HG02840 (cell line): ENCODE measurements around the gene DCANP1.

Experiments
- ATAC-seq: cut with Tn5 transposase; IDR thresholded peaks from one replicate; pipeline ENCODE4 v1.9.1; 2021; ENCODE audit warnings: mild to moderate bottlenecking, moderate library complexity, moderate number of reproducible peaks; ENCODE audit not compliant: unreplicated experiment, low FRiP score

Gene DCANP1

DNA sequence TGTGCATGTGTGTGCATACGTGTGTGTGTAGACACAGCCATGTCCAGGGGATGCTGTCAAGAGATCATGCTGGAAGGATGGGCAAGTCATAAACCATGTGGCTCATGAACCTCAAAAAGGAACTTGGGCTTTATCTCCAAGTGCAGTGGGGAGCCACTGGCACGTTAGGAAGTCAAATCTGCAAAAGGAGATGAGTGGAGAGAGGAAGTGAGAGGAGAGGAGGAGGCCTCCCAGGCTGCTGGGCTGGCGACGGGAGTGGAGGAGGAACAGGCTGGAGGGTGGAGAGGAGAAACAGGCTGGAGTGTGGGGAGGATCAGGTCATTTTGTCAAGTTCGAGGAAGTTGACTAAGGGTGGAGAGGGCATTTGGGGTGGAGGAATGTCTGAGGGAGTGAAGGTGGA is 34.2 kb upstream of the DCANP1 start:
- ATAC-seq, result no peak

DNA sequence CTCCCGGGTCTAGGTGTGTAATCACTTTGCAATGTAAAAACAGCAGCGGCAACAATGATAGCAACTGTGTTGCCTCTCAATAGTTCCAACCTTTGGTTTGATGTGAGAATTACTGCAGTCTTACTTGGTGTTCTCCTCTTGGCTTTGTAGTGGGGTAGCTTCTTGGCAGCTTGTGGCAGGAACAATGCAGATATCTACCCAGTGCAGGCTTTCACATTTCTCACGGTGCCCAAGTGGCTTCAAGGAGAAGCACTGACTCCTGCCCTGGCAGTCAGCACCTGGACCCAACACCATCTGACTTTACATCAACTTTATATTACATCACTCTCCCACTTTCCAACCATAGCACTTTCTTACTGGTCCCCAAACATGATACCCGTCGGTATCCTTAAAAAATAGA is 33.4 kb upstream of the DCANP1 start:
- ATAC-seq, result no peak

DNA sequence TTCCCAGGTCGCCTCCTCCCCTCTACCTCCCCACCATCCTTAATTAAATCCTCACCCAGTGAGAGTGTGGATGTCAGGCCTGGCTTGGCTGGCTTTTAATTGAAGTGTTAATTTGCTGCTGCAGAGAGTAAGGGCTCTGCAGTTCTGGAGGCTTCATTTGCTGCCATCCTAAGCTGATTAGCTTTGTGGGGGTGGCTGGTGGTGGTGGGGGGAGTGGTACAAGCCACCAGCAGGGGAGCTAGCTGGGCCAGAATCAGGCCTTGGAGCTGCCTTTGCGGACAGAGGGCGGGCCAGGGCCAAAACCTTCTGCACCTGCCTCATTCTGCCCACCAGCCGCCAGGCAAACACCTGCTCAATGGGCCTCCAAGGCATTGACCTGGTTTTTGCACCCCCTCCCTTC is 31.8 kb upstream of the DCANP1 start:
- no peak for ATAC-seq

DNA sequence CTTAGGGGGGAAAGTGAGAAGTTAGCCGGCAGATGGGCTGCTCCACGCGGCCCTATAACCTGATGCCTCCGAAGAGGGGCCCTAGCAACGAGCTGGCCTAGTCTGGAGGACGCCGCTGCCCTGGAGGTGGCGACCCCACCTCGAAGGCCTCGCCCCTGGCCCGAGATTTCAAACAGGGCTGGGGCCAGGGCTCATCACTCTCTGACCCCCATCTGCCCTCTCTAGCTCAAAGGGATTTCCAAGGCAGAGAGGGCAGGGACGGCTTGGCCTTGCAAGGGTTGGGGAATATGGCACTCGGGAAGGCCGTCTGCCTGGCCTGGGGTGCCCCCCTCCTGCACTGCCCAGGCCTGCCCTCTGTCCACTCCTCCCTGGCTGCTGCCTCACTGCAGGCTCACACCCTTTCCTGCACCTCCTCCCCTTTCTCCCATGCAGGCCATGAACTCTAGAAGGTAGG is 30.5 kb upstream of the DCANP1 start:
- no peak for ATAC-seq

DNA sequence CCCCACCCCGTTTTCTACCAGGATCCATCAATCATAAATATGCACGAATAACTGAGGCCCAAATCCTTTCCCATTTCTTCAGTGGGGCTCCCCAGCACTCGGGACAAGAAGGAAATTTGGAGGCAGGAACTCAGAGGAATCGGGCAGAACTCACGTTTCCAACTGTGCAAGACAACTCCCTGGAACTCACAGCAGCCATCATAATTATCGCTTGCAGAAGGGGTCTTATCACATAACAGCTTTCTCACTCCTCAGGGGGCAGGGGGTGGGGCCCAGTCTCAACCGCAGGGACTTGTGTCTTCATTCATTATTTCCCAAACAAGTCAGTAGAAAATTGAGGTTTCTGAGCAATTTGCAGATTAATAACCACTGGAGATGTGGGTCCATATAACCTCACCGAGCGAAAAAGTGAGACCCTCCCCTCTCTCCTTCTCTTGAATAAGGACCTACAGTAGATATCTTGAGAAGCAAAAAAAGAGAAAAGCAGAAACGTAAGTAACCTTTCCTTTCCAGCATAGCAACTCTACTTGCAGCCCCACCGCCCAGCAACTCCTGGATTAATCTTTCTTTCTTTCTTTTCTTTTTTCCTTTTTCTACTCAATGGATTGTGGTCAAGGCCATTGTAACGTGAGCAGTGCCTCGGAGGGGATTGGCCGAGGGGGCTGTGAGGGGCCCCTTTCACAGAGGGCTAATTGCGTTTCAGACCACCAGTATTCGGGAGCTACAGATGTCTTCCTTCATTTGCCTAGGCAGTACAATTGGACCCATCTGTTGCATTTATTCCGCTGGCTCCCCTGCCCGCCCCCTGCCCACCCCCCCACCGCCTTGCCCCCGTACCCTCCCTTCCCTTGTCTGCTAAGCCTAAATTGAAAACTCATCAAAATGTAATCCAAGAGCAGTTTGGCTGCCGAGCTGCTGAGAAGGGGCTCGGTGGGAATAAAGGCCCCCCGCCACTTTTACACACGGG is 29.8 kb upstream of the DCANP1 start:
- no peak for ATAC-seq

DNA sequence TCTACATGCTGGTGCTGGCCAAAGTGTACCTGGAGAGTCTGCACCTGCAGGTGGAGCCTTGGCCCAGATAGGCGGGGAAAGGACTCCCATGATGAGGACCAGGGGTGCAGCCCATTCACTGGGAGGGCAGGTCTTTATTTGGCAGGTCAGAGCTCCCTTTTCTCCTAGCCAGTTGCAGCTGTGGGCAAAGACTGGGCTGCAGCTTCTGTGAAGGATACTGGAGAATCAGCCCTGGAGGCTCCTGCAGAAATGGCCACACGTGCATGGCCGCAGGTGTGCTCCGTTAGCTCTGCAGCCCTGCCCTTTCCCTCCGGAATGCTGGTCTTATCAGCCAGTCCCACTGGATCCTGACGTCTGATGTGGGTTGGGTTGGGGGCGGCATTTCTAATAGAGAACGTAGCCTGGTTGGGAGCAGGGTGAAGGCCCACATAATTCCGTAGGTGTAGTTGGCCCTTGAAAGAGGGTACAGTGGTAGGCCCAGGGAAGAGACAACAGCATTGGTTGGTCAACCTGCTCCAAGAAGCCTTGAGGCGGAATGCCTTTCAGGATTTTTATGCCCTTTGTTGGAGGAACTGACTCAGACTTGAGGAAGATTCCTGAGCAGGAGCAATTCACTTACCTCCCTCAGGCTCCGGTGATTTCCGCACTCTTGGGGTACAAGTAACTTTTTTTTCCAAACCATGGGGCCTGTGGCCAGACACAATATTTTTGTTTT is 27.0 kb upstream of the DCANP1 start:
- ATAC-seq, result no peak

DNA sequence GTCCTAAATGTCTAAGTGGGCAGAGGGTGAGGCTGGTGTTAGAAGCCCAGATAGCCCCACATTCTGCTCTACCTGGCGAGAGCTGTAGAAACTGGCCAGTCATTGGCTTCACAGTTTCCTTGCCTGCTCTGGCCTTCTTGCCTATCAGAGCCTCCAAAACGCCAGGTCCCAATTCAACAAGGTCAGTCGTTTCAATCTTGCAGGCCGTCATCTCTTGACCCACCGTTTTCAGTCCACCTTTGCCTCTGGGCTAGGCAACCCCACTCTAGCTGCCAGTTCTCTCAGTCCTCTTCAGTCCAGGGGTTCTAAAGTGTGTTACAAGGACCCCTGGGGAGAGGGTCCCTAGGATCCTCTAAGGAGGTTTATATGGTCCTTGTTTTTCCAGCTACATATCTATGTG is 25.0 kb upstream of the DCANP1 start:
- ATAC-seq, result no peak

DNA sequence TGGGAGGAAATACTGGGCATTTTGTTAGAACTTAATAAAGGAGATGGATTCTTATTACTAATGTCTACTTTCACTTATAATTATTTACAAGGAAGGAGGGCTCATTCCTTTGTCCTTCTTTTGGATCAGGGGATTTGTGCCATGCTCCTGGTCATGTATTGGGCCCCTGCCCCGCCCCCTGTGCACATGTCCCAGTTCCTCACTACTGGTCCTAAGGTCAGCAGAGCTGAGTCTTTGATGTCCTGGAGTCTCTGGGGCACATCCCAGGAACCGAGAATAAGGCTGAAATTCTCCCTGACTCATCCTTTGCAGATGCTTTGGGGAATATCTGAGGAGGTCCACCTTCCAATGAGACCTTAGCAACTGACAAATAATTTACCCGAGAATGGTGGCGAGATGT is 24.6 kb upstream of the DCANP1 start:
- no peak for ATAC-seq

DNA sequence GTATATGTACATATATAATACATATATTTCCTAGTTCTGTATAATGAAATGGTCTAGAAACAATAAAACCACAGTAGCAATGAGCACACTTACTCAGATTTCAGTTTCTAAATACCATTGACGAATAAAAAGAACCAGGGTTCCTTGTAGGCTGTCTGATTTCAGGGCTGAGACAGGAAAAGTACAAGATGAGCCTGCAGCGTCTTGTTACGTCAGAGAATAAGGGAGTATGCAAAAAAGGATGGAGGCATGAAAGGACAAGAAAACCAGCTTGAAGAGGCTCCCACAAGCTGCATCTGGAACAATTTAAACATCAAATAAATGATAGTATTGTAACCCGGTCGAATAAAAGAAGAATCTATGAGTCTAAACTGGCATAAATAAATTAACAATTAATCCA is 22.8 kb upstream of the DCANP1 start:
- no peak for ATAC-seq

DNA sequence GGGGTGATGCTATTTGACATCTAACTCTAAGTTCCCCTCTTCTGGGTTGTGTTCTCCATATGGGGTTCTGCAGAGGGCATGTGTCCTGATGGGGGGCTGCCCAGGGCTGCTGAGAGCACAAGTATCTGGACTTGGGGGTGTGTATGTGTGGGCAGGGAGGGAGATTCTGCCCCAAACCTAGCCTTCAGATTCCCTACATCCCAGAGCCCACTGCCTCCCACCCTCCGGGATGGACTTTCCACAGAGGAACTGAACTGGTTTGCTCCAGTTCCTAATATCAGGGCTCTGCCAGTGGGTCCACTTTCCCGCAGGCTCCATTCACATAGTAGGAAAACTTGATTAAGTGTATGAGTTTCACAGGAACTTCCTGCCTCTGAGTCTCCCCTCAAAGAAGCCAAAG is 21.4 kb upstream of the DCANP1 start:
- no peak for ATAC-seq

DNA sequence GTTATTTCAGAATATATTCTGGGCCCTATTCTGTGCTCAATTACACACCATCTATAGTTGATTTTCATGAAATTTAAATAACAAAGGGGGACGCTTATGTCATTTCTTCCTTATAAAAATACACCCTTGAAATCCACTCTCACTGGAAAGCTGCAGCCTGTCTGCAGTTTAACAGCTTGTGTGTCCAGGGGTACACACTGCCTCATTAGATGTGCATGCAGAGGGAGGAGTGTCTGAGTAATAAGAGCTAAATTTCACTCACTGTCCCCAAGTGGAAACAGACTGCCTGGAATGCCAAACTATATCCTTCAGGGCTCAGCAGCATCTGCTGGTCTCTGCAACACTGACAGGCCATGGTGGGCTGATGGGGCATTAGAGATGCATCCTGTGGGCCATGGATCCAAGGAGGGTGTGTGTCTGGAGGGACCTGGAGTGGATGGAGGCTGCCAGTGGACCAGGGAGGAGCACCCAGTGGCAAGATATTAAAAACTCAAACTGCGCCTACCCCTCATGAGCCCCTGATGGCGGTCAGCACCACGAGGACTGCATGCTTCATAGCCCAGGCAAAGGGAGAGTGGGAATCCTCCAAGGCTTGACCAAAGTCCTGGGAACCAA is 20.8 kb upstream of the DCANP1 start:
- ATAC-seq, result no peak

DNA sequence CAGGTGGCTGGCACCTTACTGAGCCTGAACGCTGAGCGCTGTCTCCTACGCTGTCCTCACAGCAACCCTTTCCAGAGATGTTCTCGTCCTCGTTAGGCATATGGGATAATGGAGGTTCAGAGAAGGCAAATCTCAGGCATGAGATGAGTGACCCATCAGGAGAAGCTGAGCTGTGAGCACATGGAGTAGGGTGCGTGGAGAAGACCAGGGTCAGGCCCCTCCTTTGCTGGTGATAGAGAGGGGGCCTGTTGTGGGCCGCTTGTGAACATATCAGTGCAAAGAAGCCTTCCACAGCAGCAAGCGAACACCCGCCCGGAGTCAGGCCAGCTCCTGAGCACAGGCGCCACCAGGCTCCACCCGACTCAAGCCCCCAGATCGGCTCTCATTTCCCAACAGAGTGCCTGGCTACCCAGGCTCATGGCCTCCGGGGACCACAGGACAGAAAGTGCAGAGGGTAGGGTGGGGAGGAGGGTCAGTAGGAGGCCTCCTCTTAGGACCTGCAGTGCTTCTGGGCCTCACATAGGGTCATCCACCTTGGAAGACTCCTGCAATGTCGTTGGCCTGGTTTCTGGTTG is 20.0 kb upstream of the DCANP1 start:
- ATAC-seq, result no peak

DNA sequence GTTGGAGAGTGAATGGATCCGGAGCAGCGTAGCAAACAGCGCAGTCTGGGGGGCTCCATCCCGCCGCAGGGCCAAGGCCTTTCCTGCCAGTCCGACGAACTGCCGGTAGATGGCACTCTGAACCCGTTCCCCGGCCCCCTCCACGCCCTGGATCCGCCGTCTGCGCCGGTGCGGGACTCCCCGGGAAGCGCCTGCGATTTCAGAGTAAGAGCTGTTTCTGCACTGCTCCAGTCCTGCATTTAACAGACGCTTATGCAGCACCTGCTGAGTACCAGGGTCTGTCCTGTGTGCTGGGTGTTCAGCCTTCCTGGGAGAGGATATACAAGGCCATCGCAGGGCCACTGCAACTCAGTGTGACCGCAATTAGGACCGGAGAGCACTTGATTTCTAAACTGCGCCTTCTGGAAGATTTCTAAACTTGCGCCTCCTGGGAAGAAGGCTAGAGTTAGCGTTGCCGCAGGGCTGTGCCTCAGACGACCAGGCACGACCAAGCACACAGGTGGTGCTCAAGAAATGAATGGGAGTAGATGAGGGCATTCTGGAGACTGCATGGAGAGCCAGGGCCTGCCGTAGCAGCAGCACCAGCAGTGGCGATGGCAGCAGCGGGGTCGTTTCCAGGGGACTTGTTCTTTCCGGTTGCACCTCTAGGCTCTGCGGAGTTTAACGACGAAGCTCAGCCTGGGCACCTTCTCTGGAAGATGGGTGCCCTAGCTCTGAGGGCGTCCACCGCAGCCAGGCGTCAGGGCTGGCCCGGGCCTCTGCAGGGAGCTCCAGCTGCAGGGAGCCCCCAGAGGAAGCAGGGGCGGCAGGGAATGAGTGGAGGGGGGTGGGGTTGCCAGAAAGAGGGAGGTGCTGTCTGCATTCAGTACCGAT is 19.3 kb upstream of the DCANP1 start:
- peak; percentile 70 for ATAC-seq

DNA sequence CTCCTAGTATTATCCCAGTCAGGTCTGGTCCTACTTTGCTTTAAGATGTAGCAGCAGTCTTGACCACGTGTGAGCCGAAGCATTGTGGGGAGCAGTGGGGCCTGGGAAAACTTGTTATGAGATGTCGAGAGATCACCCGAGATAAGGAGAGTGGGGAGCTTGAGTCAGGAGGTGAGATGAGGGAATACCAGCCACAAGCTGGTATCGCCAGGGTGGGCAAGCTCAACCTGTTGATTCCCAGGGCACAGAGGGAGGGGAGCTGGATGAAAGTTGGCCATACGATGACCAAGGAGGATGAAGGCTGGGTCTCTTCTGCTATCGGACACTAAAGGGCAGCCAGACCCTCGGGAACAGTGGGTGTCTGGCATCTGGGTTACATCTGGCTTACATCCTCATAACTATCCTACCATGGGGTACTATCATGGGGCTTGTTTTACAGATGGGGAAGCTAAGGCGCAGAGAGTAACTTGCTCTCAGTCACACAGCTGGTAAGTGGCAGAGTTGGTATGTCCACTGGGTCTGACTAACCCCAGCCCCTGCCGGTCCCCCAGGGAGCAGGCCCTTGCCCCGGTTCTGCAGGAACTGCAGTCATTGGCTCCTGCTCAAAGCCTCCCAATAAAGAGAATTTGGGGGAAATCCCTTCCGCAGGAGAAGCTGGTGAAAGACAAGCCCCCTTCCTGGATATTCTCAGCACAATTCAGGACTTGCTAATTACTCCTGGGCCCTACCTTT is 18.4 kb upstream of the DCANP1 start:
- ATAC-seq, result no peak

DNA sequence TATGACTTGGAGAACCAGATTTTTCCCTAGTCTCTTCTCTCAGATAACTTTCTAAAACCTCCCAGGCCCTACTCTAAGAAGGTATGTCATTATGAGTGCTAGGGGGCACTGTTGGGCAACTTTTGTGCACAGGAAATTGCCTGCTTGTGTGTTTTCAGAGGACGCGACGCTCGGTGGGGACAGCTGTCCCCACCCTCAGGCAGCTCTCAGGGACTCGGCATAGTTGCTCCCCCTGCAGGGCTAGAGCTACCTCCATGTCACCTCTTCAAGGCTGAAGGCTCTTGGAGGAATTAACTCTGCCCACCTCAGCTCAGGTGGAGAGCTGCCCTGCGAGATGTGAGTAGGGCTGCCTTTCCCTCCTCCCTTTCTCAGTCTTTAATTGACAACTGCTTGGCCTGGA is 15.2 kb upstream of the DCANP1 start:
- no peak for ATAC-seq

DNA sequence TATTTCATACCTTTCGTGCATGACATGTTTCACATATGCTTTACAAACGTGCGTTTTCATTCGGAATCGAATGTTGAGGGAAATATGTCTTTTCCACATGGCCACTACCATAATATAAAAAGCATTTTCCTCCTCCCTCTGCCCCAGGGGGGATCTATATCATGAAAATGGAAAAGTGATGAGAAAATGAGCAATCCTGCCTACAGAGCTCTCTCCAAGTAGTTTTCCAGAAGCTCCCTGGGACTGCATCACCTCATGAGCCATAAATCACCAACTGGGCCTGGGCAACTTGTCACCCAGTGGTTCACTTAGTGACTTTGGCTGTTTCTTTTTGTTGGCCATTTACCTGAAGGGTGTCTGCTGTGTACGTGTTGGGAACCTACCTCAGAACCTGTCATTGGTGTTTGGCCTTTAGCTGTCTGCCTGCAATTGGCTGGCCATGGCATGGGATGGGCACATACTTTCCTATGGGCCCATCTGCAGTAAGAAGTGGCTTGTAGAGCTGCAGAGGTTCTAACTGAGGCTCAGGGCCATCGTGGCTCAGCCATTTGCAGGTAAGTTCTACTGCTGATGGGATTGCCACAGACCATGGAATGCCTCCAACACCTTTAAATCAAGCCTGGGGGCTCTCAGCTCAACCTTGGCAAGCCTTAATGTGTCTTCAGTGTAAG is 14.5 kb upstream of the DCANP1 start:
- no peak for ATAC-seq

DNA sequence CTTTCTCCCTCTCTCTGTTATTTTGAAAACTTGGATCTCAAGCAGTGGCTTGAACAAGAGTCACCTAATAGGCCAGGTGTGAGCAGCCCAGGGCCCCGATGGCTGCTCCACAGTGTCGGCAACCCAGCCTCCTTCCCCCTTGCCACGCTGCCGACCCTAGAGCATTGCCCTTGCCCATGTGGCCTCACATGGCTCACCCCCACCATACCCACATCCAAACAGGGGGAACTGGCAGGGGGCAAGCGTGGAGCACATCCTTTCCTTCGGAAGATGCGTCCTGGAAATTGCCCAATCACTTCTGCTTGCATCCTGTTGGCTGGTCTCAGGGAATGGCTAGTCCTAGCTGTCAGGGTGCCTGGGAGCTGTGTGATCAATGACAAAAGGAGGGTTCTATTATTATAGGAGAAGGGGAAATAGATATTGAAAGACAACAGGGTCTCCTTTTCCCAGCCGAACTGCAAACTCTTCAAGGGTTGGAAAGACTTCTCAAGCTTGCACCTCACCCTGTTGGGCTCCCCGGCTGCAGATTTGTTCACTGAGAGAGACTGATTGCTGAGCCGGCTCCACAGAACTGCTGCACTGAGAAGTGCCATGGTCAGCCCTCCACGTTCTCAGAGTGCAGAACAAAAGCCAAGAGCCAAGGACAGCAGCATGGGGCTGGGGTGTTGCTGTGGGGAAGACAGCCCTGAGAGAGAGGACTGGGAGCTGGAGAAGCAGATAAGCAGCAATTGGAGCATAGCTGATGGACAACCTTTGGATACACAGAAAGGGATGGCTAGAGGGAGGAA is 13.3 kb upstream of the DCANP1 start:
- ATAC-seq, result no peak

DNA sequence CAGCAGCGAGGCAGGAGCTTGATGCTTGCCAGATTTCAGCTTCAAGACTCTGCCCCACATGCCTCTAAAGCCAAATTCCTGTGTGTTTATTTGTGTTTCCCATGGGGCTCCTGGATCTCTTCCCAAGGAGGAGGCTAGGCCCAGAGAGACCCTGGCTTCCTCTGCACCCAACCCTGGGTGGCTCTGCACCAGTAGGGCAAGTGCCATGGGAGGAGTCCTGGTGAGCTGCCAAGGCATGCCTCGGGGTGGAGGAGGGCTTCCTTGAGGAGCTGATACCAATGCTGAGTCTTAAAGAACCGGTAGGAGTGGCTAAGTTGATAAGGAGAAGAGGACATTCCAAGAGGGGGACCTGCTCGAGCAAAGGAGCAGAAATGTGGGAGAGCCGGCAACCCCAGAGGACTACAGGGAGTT is 11.8 kb upstream of the DCANP1 start:
- no peak for ATAC-seq
